Stomach (tissue), 4 donors: ENCODE measurements around the gene MAVS.

ENCODE experiments used
- CTCF ChIP-seq, 7 experiments: fragments of 450-650 bp in 4 of 7; fragments of 200-600 bp in 3 of 7; sonication (generic) in 3 of 7; IDR thresholded peaks; one replicate each; pipeline ENCODE4 v1.5.1; 2016 to 2019; ENCODE audit warnings: antibody characterized with exemption in 7 of 7, control low read depth in 2 of 7, mild to moderate bottlenecking in 1 of 7
- EP300 ChIP-seq: sonication (generic); formaldehyde crosslinking; IDR thresholded peaks from one replicate; pipeline ENCODE4 v1.6.1; 2017; ENCODE audit warnings: antibody characterized with exemption
- POLR2A ChIP-seq, 4 donors: fragments of 450-650 bp; IDR thresholded peaks; one replicate each; pipeline ENCODE4 v1.6.1; 2016; ENCODE audit warnings: antibody characterized with exemption in 4 of 4, control low read depth in 2 of 4, mild to moderate bottlenecking in 1 of 4, moderate library complexity in 1 of 4

DNA sequence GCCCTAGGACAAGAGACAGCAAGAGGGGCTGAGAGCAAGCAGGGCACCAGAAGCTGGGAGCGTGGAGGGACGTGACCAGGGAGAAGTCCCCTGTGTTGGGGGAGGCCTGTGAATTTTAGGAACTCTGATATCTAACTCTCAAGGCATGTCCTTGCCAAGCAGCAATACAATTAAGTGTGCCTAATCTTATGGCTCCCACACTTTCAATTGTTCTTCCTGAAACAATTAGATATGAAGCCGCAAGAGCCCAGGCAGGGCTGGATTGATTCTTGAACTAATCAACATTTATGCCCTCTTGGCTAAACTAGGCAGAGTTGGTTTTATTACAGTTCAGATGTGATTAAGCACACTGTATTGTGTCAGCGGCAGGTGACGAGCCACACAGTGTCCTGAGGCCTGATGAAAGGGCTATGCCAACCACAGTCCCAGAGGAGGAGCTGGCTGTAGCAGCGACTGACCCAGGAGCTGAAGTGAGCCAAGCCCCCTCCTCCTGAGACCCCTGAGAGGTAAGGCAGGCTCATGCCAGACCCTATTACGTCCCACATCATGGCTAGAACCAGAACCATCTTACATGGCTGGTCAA lies 4.2 kb upstream of the MAVS start:
- TF ChIP-seq CTCF (IDR thresholded peaks at IDR 0.05) (no peak), POLR2A (IDR thresholded peaks at IDR 0.05) (no peak), EP300 (no peak)
